A673 (cell line): ENCODE measurements around the gene ZNF554. TPM values are rescaled to one million over a fixed set of nuclear protein-coding genes. Genes with fewer than 3 reads are reported as not detected.
"Not testable (repeated sequence)": the region's sequence is repeated elsewhere in the genome, so short reads cannot be mapped to it uniquely, and the experiment has no call there.

ENCODE experiments used
- BruUV-seq: library from RNA; stranded (reverse); fragments of 400-500 nt; replicated peaks from 2 replicates; lab custom pipeline; 2021; lab: Mats Ljungman, UMichigan
- CTCF ChIA-PET: fragments of 300-600 bp; sonication (Branson Sonifier 250); formaldehyde crosslinking; loops from one replicate; lab custom pipeline; 2022; ENCODE audit warnings: antibody characterized with exemption; lab: Charles Lee
- POLR2A ChIA-PET: fragments of 300-600 bp; sonication (Branson Sonifier 250); formaldehyde crosslinking; loops from one replicate; lab custom pipeline; 2022; ENCODE audit warnings: antibody characterized with exemption; ENCODE audit not compliant: low non-redundant PET; lab: Charles Lee
- DNase-seq: peaks from one replicate; pipeline ENCODE4 v3.0.0-alpha.2; 2015; ENCODE audit warnings: low spot score
- H3K27ac ChIP-seq: fragments of 200-600 bp; sonication (generic); 2 replicates; pipeline ENCODE4 v1.5.1; 2016; ENCODE audit warnings: mixed run types, low read depth, mild to moderate bottlenecking, mixed read lengths, antibody characterized with exemption, low read length; ENCODE audit not compliant: poor library complexity, severe bottlenecking
- H3K27me3 ChIP-seq: fragments of 200-600 bp; sonication (generic); replicated peaks from 2 replicates; pipeline ENCODE4 v1.6.1; 2017; ENCODE audit warnings: mixed run types, low read depth, mild to moderate bottlenecking, mixed read lengths, antibody characterized with exemption, low read length; ENCODE audit not compliant: insufficient read depth, poor library complexity
- H3K36me3 ChIP-seq: fragments of 200-600 bp; sonication (generic); 2 replicates; pipeline ENCODE4 v1.6.1; 2016; ENCODE audit warnings: mixed run types, mild to moderate bottlenecking, mixed read lengths, antibody characterized with exemption, low read length; ENCODE audit not compliant: insufficient read depth, poor library complexity, severe bottlenecking
- H3K4me1 ChIP-seq: fragments of 200-600 bp; sonication (generic); 2 replicates; pipeline ENCODE4 v1.6.1; 2017; ENCODE audit warnings: mixed run types, mild to moderate bottlenecking, mixed read lengths, antibody characterized with exemption, low read length; ENCODE audit not compliant: insufficient read depth, poor library complexity, severe bottlenecking
- H3K4me3 ChIP-seq: fragments of 200-600 bp; sonication (generic); 2 replicates; pipeline ENCODE4 v1.5.1; 2016; ENCODE audit warnings: low read depth, mixed run types, mild to moderate bottlenecking, mixed read lengths, low read length; ENCODE audit not compliant: poor library complexity, severe bottlenecking
- H3K9me3 ChIP-seq: fragments of 200-600 bp; sonication (generic); 2 replicates; pipeline ENCODE4 v1.6.1; 2016; ENCODE audit warnings: mixed run types, low read depth, mild to moderate bottlenecking, mixed read lengths, antibody characterized with exemption, low read length; ENCODE audit not compliant: poor library complexity, severe bottlenecking
- CTCF ChIP-seq: fragments of 300-800, 200-600 bp; sonication (generic); conservative IDR thresholded peaks from 2 replicates; pipeline ENCODE4 v1.5.1; 2017; ENCODE audit warnings: low read depth, mild to moderate bottlenecking, antibody characterized with exemption, low read length, moderate library complexity, mixed read lengths
- EZH2 ChIP-seq: fragments of 200-600 bp; sonication (generic); IDR thresholded peaks from 2 replicates; pipeline ENCODE4 v1.6.1; 2017; ENCODE audit warnings: borderline replicate concordance, low read depth, mild to moderate bottlenecking, mixed read lengths, antibody characterized with exemption, low read length; ENCODE audit not compliant: poor library complexity, severe bottlenecking
- intact Hi-C: fragments of 100-400 bp; cut with micrococcal nuclease; formaldehyde crosslinking; loops from one replicate; pipeline ENCODE4 v1.10.0; 2022; ENCODE audit not compliant: unreplicated experiment
- total RNA-seq: library from RNA; stranded (reverse); gene quantifications from 2 replicates; pipeline ENCODE4 v1.2.3, GENCODE V29; 2021

Gene ZNF554
- total RNA-seq, 1 experiment from 2014 or later = 3.5 TPM

DNA sequence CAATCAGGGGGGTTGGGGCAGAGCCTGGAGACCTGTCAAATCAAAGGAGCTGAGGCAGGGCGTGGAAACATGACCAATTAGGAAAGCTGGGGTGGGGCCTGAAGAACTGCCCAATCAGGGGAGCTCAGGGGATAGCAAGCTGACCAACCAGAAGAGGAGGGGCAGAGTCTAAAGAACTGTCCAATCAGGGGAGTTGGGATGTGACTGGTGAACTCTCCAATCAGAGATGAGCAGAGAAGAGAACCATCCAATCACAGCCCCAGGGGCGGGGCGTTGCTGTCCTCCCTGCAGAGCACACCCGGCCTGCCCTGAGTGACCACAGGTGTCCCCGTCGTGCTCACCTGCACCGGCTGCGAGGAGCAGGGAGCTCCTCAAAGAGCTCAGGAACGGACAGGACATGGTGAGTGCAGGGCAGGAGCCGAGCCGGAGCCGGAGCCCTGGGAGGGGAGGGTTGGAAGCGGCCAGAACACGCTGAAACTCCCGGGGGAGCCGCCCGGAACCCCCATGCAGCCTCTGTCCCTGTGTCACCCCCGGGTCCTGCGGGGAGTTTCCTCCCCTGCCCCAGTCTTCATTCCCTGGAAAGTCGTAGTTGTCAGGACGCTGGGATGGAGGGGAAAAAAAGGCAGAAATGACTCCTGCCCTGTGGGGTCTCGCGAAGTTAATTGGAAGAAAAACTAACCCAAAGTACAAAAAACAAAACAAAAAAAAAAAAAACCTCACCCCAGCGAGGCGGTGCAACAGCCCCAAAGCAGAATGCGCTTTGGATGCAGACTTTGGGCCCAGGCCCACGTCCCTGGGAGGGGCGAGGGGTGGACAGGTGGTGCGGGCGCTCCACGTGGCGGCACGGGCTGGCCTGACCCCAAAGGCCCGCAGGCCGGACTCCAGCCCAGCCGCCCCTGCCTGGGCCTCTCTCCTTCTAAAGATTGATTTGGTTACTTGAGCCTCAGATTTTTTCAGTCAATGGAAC is 47.6 kb downstream of the ZNF554 start, which contains the start of gene ZNF556:
ZNF556 (plus strand) TSS at position 311 of the 967 bp plus-strand sequence; CDS start at position 398, 87 bp downstream.
- H3K27ac ChIP-seq = no peak within 1 kb of the TSS
- ChIA-PET CTCF (no interaction called here), POLR2A (no interaction called here)
- no peaks in the 10 kb centered on the region for H3K36me3 ChIP-seq
- intact Hi-C loops = no loop called here
- no peaks in the 10 kb centered on the region for H3K27me3 ChIP-seq
- BruUV-seq = no TSS peak
- no peaks in the 10 kb centered on the region for H3K4me1 ChIP-seq
- H3K4me3 ChIP-seq = no peak within 1 kb of the TSS
- peak; percentile 33 for DNase-seq
- no peaks in the 10 kb centered on the region for H3K9me3 ChIP-seq
- TF ChIP-seq CTCF = no peak
- TF ChIP-seq EZH2 = no peak

GRCh38 chr19:2869618-2870017 is 50.0 kb downstream of the ZNF554 start:
- intact Hi-C loops = no loop called here
- POLR2A ChIA-PET = no interaction called here
- no peak for DNase-seq
- BruUV-seq = no TSS peak
- TF ChIP-seq CTCF = no peak
- TF ChIP-seq EZH2 = no peak
- Histone ChIP-seq H3K27ac (no peak overlapping the region), H3K27me3 (no peaks in the 10 kb centered on the region), H3K4me1 (no peaks in the 10 kb centered on the region), H3K36me3 (no peaks in the 10 kb centered on the region), H3K4me3 (no peak overlapping the region), H3K9me3 (no peaks in the 10 kb centered on the region)
- CTCF ChIA-PET = interaction anchor here (1.2 kb wide), 1 partner anchor 221 kb away, joined by 5 read pairs; no protein-coding TSS in a partner anchor

DNA sequence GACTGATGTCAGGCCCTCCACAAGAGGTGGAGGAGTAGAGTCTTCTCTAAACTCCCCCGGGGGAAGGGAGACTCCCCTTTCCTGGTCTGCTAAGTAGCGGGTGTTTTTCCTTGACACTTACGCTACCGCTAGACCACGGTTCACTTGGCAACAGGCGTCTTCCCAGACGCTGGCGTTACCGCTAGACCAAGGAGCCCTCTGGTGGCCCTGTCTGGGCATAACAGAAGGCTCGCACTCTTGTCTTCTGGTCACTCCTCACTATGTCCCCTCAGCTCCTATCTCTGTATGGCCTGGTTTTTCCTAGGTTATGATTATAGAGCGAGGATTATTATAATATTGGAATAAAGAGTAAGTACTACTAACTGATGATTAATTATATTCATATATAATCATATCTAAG is 52.5 kb downstream of the ZNF554 start:
- H3K4me3 ChIP-seq = not testable (repeated sequence)

More for the DNA sequence above, 52.5 kb downstream of the ZNF554 start:
- POLR2A ChIA-PET, BruUV-seq, H3K36me3 ChIP-seq, H3K27me3 ChIP-seq, H3K27ac ChIP-seq, DNase-seq, H3K4me1 ChIP-seq: not testable (repeated sequence)
- CTCF ChIA-PET = interaction anchor here (1.2 kb wide), 1 partner anchor 224 kb away, joined by 7 read pairs; no protein-coding TSS in a partner anchor
- intact Hi-C loops = loop anchor here (2.0 kb wide), 1 partner anchor 223 kb away; no protein-coding TSS in a partner anchor
- TF ChIP-seq CTCF = peak; percentile 43
- H3K9me3 ChIP-seq = peaks cover 11% of the 10 kb centered on the region
